Progenitor cell of endocrine pancreas (in vitro differentiated cells): Measurements from ENCODE around the gene MYO18A. TPM values are rescaled to one million over a fixed set of nuclear protein-coding genes. Genes with fewer than 3 reads are reported as not detected.

Experiments used
- DNase-seq: peaks from one replicate; pipeline ENCODE4 v3.0.0; 2021; ENCODE audit warnings: low spot score; ENCODE audit not compliant: unreplicated experiment
- H3K27ac Mint-ChIP-seq: 2 replicates; pipeline ENCODE4 v1.8.0; 2021; ENCODE audit warnings: mild to moderate bottlenecking, moderate library complexity, mixed read lengths
- H3K27me3 Mint-ChIP-seq: 2 replicates; pipeline ENCODE4 v1.8.0; 2021; ENCODE audit warnings: mixed read lengths
- H3K36me3 Mint-ChIP-seq: 2 replicates; pipeline ENCODE4 v1.8.0; 2022; ENCODE audit warnings: mixed read lengths; ENCODE audit not compliant: insufficient read depth
- H3K4me1 Mint-ChIP-seq: 2 replicates; pipeline ENCODE4 v1.8.0; 2021; ENCODE audit warnings: low read depth, mixed read lengths
- H3K4me3 Mint-ChIP-seq: 2 replicates; pipeline ENCODE4 v1.8.0; 2021; ENCODE audit warnings: low read depth, mild to moderate bottlenecking, moderate library complexity, mixed read lengths
- H3K9me3 Mint-ChIP-seq: 2 replicates; pipeline ENCODE4 v1.8.0; 2021; ENCODE audit warnings: low read depth, mixed read lengths
- total RNA-seq: library from RNA; stranded (reverse); gene quantifications from 2 replicates; pipeline ENCODE4 v1.2.1, GENCODE V29; 2021
- TF ChIP-seq, protein P1 (sequence below): fragments of 200-600 bp; sonication (generic); IDR thresholded peaks from one replicate; pipeline ENCODE4 v1.5.0; 2021; ENCODE audit warnings: antibody characterized with exemption, mild to moderate bottlenecking; ENCODE audit not compliant: unreplicated experiment

Gene MYO18A
- total RNA-seq, 1 donor from 2014 or later: 75.7 TPM

GRCh38 chr17:29070308-29070707, 109.9 kb downstream of the MYO18A start:
- DNase-seq: no peak
- Mint-ChIP-seq H3K27me3 (peaks cover 11% of the 10 kb centered on the region), H3K4me1 (peaks cover 2% of the 10 kb centered on the region), H3K9me3 (no peaks in the 10 kb centered on the region), H3K36me3 (no peaks in the 10 kb centered on the region), H3K27ac (no peak overlapping the region), H3K4me3 (no peak overlapping the region)
- TF ChIP-seq, protein P1, sequence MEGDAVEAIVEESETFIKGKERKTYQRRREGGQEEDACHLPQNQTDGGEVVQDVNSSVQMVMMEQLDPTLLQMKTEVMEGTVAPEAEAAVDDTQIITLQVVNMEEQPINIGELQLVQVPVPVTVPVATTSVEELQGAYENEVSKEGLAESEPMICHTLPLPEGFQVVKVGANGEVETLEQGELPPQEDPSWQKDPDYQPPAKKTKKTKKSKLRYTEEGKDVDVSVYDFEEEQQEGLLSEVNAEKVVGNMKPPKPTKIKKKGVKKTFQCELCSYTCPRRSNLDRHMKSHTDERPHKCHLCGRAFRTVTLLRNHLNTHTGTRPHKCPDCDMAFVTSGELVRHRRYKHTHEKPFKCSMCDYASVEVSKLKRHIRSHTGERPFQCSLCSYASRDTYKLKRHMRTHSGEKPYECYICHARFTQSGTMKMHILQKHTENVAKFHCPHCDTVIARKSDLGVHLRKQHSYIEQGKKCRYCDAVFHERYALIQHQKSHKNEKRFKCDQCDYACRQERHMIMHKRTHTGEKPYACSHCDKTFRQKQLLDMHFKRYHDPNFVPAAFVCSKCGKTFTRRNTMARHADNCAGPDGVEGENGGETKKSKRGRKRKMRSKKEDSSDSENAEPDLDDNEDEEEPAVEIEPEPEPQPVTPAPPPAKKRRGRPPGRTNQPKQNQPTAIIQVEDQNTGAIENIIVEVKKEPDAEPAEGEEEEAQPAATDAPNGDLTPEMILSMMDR: no peak

DNA sequence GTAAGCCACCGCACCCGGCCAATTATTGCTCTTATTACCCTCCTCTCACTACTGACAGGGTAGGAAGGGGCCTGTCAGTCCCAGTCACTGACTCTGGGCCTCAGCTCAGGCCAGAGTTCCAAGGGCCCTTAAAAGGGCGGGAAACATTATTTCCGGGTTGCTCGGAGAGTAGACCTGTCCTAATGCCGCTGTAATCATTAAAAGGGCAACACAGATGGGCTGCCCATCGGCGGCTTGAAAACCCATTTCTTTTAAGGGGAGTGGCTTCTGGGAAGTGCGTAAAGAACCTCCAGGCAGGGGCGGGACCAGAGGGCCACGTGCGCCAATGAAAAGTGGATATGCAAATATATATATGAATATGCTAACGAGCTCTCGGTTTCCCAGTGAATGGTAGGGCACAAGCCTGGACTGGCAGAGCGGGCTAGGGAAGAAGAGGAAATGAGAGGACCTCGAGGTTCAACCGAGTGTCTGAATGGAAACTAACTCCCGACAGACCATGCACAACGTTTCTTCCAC, 110.6 kb downstream of the MYO18A start:
- TF ChIP-seq, protein P1: no peak
- DNase-seq: no peak
- peaks cover 11% of the 10 kb centered on the region for H3K27me3 Mint-ChIP-seq
- no peaks in the 10 kb centered on the region for H3K9me3 Mint-ChIP-seq
- no peak overlapping the region for H3K4me3 Mint-ChIP-seq
- no peaks in the 10 kb centered on the region for H3K36me3 Mint-ChIP-seq
- peaks cover 2% of the 10 kb centered on the region for H3K4me1 Mint-ChIP-seq
- H3K27ac Mint-ChIP-seq: no peak overlapping the region

DNA sequence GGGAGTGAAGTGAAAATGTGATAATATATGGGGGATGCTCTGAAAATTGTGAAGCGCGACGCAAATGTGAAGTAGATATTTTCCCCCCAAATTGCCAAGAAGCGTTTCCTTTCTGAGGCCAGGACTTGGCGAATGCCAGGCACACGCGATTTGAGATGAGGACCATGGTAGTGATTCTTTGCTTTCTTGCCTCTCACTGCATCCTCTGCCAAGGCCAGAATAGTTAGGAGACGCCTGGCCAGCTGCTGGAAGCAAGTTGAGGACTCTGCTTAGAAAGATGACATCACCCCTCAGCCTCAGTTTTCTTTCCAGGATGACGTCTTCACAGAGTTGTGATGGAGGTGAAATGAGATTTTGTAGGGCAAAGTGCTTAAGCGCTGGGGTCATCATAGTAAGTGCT, 111.4 kb downstream of the MYO18A start:
- Mint-ChIP-seq H3K4me1 (peaks cover 2% of the 10 kb centered on the region), H3K27ac (no peak overlapping the region), H3K36me3 (no peaks in the 10 kb centered on the region), H3K4me3 (no peak overlapping the region), H3K9me3 (no peaks in the 10 kb centered on the region), H3K27me3 (peaks cover 11% of the 10 kb centered on the region)
- TF ChIP-seq, protein P1: no peak
- DNase-seq: no peak

- peaks cover 11% of the 10 kb centered on the region for H3K27me3 Mint-ChIP-seq
Observed at GRCh38 chr17:29066606-29067005, 113.6 kb downstream of the MYO18A start.

DNA sequence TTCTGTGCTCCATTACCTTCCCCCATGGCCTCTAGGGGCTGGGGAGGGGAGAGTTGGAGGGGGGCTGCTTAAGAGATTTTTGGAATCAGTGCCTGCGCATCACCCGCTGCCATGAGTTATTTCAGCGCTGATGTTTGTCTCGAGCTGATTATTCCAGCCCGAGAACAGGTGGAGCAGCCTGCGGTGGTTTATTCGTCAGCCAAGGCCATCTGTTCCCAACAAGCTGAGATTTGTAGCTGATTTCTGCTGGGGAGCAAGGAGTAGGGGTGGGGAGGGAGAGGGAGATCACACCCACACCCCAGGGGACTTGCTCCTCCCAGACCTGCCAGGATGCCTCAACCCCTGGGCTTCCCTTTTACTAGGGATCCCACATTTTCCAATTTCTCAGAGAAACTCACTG, 114.2 kb downstream of the MYO18A start:
- H3K27ac Mint-ChIP-seq: no peak overlapping the region
- peaks cover 9% of the 10 kb centered on the region for H3K4me1 Mint-ChIP-seq
- no peak overlapping the region for H3K4me3 Mint-ChIP-seq
- no peak for DNase-seq
- H3K27me3 Mint-ChIP-seq: peaks cover 11% of the 10 kb centered on the region
- no peaks in the 10 kb centered on the region for H3K9me3 Mint-ChIP-seq
- H3K36me3 Mint-ChIP-seq: no peaks in the 10 kb centered on the region
- TF ChIP-seq, protein P1: no peak

More at GRCh38 chr17:29066606-29067005, 113.6 kb downstream of the MYO18A start:
- Mint-ChIP-seq H3K4me1 (peaks cover 5% of the 10 kb centered on the region), H3K27ac (no peak overlapping the region), H3K9me3 (no peaks in the 10 kb centered on the region), H3K36me3 (no peaks in the 10 kb centered on the region), H3K4me3 (no peak overlapping the region)
- no peak for DNase-seq
- TF ChIP-seq, protein P1: no peak
